Activated CD4-positive, CD25-positive, alpha-beta regulatory T cell treated with anti-CD3 and anti-CD28 coated beads, Interleukin-2, amount 50 U/mL, for 16 hours (primary cell): Measurements from ENCODE around the gene TACR3.
"Not testable (repeated sequence)": the region's sequence is repeated elsewhere in the genome, so short reads cannot be mapped to it uniquely, and the experiment has no call there.

ENCODE experiments used
- DNase-seq: peaks from one replicate; pipeline ENCODE4 v3.0.0-alpha.2; 2020; ENCODE audit warnings: low read depth, low spot score

The TACR3 gene, protein sequence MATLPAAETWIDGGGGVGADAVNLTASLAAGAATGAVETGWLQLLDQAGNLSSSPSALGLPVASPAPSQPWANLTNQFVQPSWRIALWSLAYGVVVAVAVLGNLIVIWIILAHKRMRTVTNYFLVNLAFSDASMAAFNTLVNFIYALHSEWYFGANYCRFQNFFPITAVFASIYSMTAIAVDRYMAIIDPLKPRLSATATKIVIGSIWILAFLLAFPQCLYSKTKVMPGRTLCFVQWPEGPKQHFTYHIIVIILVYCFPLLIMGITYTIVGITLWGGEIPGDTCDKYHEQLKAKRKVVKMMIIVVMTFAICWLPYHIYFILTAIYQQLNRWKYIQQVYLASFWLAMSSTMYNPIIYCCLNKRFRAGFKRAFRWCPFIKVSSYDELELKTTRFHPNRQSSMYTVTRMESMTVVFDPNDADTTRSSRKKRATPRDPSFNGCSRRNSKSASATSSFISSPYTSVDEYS

GRCh38 chr4:103719830-103720207 lies at the start of gene TACR3:
TSS of gene TACR3 (minus strand) at chr4:103719985. CDS start at chr4:103719675, 310 bp downstream.
- DNase-seq = no peak

GRCh38 chr4:103757631-103758030 lies 37.8 kb upstream of the TACR3 start:
- no peak for DNase-seq

DNA sequence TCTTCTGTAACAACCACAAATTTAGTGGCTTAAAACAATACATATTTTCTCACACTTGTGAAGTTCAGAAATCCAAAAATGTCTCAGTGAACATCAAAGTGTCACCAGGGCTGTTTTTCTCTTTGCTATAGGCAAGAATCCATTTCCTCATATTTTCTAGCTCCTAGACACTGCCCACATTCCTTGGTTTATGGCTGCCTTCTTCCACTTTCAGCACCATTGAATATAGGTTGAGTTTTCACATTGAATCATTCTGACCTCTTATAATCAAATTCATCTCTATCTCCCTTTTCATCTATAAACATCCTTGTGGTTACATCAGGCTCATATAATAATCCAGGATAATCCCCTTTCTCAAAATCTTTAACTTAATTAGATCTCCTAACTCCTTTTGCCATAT lies 37.0 kb upstream of the TACR3 start:
- DNase-seq = no peak

DNA sequence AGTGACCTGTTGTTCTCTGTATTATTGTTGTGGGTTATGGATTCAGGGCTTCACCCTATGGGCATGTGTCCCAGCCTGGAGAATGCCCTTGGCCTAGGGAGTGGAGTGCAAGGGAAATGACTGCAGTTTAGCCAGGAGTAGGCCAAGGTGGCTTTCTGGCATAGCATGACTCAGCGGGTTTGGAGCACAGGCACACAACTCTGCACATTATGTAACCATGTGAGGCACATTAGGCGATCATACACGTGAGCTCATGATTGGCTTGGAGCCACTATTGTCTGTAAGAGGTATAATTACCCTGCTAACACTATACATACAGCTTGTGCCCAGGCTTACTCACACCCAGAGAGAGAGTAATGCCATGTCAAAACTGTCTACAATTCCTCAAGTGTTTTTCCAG lies 35.1 kb upstream of the TACR3 start:
- no peak for DNase-seq

DNA sequence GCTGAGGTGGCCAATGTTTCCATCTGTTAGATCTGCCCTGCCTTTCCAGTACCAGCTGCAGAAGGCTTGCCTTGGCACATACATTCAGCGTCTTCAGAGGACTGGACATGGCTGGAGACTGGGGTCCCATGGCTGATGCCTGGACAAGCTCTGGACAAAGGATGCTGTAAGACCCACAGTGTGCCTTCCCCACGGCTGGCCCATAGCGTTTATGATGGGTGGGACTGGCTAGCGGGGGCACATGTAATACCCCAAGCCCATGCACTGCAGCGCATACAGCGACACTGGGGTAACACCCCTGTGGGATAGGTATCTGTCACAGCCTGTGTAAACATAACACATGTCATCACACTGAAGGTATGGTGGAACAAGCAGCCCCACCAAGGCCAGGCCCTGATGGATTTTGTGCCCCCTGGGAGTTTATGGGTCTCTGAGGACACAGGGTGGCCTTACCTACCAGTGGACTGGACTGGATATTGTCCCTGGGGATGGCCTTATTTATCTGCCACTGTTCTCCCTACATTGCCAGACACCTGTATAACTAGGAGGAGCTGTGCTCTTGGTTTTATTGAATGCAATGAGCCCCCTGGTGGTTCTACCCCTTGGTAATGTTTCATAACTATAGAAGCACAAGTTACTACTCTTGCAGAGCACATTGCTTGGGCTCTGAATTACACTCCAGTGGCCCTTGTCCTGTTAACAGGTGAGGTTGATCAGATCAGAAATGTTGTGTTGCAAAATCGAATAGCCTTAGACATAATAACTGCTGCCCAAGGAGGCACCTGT lies 34.3 kb upstream of the TACR3 start:
- no peak for DNase-seq

DNA sequence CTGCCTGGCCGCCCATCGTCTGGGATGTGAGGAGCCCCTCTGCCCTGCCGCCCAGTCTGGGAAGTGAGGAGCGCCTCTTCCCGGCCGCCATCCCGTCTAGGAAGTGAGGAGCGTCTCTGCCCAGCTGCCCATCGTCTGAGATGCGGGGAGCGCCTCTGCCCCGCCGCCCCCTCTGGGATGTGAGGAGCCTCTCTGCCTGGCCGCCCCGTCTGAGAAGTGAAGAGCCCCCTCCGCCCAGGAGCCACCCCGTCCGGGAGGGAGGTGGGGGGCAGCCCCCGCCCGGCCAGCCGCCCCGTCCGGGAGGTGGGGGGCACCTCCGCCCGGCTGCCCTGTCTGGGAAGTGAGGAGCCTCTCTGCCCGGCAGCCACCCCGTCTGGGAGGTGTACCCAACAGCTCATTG lies 3.4 kb upstream of the TACR3 start:
- DNase-seq = not testable (repeated sequence)

DNA sequence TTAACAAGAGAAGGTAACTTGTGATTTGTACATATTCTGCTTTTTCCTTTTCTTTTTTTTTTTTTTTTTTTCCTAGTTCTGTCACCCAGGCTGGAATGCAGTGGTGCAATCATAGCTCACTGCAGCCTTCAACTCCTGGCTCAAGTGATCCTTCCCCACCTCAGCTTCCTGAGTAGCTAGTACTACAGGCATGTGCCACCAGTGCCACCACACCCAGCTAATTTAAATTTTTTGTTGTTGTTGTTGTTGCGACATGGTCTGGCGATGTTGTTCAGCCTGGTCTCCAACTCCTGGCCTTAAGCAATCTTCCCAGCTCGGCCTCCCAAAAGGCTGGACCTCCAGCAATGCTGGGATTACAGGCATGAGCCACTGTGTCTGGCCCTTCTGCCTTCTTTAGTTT lies 1.5 kb upstream of the TACR3 start:
- no peak for DNase-seq

- DNase-seq = no peak
Measured at GRCh38 chr4:103720661-103721060, 876 bp upstream of the TACR3 start.

DNA sequence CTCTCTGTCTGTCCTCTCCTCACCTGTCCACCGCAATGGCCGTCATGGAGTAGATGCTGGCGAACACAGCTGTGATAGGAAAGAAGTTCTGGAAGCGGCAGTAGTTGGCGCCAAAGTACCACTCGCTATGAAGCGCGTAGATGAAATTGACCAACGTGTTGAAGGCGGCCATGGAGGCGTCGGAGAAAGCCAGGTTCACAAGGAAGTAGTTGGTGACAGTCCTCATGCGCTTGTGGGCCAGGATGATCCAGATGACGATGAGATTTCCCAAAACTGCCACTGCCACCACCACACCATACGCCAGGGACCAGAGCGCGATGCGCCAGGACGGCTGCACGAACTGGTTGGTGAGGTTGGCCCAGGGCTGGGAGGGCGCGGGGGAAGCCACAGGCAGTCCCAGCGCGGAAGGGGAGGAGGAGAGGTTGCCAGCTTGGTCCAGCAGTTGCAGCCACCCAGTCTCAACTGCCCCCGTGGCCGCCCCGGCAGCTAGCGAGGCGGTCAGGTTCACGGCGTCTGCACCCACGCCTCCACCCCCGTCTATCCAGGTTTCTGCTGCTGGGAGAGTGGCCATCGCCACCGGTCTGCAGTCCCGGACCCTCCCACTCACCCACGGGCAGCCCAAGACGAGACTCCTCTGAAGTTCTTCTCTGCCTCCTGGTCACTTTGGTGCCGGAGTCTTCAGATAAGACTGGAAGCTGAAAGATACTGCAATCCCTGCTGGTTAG lies 518 bp downstream of the TACR3 start:
- DNase-seq = no peak

GRCh38 chr4:103692615-103693014 lies 27.2 kb downstream of the TACR3 start:
- DNase-seq = no peak

DNA sequence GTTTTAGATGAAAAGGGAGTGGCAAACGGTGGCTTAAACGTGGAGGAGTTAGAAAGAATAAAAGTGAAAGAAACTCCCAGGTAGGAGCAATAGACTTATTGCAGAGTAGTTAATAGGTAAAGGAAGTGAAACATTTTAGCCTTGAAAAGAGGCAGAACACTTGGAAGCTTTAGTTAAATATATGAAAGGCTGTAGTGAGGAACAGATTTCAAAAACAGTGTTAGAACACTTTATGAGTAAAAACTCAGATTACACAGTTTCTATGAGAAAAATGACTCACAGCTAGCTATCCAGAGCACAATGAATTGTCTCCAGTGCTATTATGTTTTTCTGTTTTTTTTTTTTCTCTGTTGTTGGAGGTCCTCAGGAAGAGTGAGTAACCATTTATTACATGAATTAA lies 45.8 kb downstream of the TACR3 start:
- no peak for DNase-seq

DNA sequence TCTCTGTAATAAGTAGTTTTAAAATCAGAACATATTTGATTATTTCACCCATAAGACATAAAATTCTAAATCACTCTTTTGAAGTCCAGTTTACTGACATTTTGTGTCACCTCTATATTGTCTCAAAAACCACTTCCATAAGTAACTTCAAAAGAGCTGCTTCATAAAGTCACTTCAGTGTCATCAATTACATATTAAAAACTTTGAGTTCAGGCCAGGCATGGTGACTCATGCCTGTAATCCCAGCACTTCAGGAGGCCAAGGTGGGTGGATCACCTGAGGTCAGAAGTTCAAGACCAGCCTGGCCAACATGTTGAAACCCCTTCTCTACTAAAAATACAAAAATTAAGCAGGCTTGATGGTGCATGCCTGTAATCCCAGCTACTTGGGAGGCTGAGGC lies 53.0 kb downstream of the TACR3 start:
- not testable (repeated sequence) for DNase-seq

DNA sequence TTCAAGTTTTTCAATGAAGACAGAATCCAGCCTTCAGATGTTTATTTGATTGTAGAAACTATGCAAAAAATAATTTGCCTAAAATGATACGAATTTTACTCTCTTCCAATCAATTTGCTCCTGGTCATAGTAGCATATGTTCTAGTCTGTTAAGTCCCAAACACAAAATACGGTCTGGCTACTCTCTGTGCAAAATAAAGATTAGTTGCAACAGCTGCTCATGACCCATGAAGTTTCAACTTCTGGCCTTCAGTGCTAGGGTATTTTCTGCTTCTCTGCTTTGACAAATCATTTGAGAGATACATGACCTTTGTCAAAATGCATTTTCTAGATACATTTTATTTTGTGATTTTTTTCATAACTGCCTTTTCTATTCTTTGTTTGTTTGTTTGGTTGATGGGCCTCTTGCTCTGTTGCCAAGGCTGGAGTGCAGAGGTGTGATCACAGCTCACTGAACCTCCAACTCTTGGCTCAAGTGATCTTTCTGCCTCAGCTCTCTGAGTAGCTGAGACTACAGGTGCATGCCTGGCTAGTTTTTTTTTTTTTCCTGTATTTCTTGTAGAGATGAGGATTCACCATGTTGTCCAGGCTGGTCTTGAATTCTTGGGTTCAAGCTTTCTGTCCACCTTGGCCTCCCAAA lies 55.2 kb downstream of the TACR3 start:
- DNase-seq = no peak

- no peak for DNase-seq
Measured at GRCh38 chr4:103648541-103648940, 71.2 kb downstream of the TACR3 start.

- no peak for DNase-seq
Measured at GRCh38 chr4:103645991-103646390, 73.8 kb downstream of the TACR3 start.

DNA sequence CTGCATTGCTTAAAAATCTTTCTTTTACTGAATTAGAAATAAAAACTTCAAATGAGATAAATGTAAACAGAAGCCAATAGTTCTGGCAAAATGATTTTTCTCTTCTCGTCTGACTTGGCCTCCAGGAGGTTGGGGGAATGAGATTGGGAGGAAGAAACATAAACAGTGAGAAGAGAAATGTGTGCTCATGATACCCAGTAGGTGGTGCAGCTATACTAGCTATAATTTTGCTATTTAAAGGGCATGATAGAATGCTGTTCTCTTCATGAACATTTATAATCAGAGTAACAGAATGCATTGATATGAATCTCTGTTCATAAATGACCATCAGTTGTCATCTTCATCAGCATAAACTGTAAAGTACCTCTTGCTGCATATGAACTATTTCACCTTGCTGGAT lies 85.5 kb downstream of the TACR3 start:
- DNase-seq = no peak

GRCh38 chr4:103626296-103626695 lies 93.5 kb downstream of the TACR3 start:
- DNase-seq = no peak

- no peak for DNase-seq
Measured at GRCh38 chr4:103591841-103592240, 127.9 kb downstream of the TACR3 start.

DNA sequence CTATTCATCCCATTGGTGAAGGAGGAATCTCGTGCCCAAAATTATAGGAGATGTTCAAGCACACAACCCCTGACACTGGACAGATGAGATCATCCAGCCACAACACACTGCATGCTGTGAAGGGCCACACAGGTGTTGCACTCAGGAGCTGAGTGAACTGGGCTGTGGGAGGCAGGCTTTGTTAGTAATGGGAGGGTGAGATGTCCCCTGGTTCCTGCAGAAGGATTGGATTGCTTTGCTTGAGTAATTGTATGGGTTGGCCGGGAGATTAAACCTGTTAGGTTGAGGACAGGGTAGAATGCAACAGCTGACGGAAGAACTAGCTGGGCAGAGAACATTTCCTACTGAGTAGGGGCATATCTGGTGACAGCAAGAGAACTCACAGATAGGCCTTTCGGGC lies 152.2 kb downstream of the TACR3 start:
- no peak for DNase-seq

DNA sequence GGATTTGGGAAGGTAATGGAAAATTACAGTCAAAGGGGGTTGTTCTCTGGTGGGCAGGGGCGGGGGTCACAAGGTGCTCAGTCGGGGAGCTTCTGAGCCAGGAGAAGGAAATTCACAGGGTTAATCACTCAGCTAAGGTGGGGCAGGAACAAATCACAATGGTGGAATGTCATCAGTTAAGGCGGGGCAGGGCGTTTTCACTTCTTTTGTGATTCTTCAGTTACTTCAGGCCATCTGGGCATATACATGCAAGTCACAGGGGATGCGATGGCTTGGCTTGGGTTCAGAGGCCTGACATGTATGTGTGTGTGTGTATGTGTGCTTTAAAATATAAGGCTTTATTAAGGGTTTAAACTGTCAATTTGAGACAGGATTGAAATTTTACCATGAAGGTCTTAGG lies 160.6 kb downstream of the TACR3 start:
- DNase-seq = not testable (repeated sequence)
